ENCODE data around the gene ANKRD33B.

GRCh38 chr5:10520706-10521105 is 43.2 kb upstream of the ANKRD33B start:
- TF ChIP-seq CTCF (IDR thresholded peaks at IDR 0.05) (no peak), EP300 (IDR thresholded peaks at IDR 0.05) (no peak), POLR2AphosphoS5 (IDR thresholded peaks at IDR 0.05) (no peak), POLR2A (IDR thresholded peaks at IDR 0.05) (no peak)
